WTC11 (cell line): ENCODE data around the gene OGN.
"Not testable (repeated sequence)": the region's sequence is repeated elsewhere in the genome, so short reads cannot be mapped to it uniquely, and the experiment has no call there.

Experiments used
- CTCF ChIP-seq: fragments of 200-600 bp; IDR thresholded peaks from 2 replicates; pipeline ENCODE4 v1.8.0; 2022; ENCODE audit warnings: antibody characterized with exemption
- ELF4 ChIP-seq: sonication (generic); formaldehyde crosslinking; IDR thresholded peaks from 2 replicates; pipeline ENCODE4 v1.8.1; 2022; ENCODE audit warnings: low read depth, mild to moderate bottlenecking, moderate library complexity, missing genetic modification reagents
- NR2C2 ChIP-seq: sonication (generic); formaldehyde crosslinking; IDR thresholded peaks from 2 replicates; pipeline ENCODE4 v1.8.0; 2022; ENCODE audit warnings: mild to moderate bottlenecking, missing genetic modification reagents
- SP1 ChIP-seq: sonication (generic); formaldehyde crosslinking; conservative IDR thresholded peaks from 2 replicates; pipeline ENCODE4 v1.8.1; 2022; ENCODE audit warnings: missing genetic modification reagents
- TP53 ChIP-seq: sonication (generic); formaldehyde crosslinking; IDR thresholded peaks from 2 replicates; pipeline ENCODE4 v1.8.1; 2023; ENCODE audit warnings: mild to moderate bottlenecking, missing genetic modification reagents
- USF2 ChIP-seq: sonication (generic); formaldehyde crosslinking; IDR thresholded peaks from 2 replicates; pipeline ENCODE4 v1.8.1; 2023; ENCODE audit warnings: mild to moderate bottlenecking, missing genetic modification reagents, moderate library complexity
- ZNF232 ChIP-seq: sonication (generic); formaldehyde crosslinking; IDR thresholded peaks from 2 replicates; pipeline ENCODE4 v1.8.0; 2022; ENCODE audit warnings: mild to moderate bottlenecking, missing genetic modification reagents
- TF ChIP-seq, protein P1 (sequence below): sonication (generic); formaldehyde crosslinking; conservative IDR thresholded peaks from 2 replicates; pipeline ENCODE4 v1.8.1; 2022; ENCODE audit warnings: mild to moderate bottlenecking, missing genetic modification reagents
- TF ChIP-seq, protein P2 (sequence below): sonication (generic); formaldehyde crosslinking; IDR thresholded peaks from 2 replicates; pipeline ENCODE4 v1.8.0; 2022; ENCODE audit warnings: mild to moderate bottlenecking, missing genetic modification reagents

DNA sequence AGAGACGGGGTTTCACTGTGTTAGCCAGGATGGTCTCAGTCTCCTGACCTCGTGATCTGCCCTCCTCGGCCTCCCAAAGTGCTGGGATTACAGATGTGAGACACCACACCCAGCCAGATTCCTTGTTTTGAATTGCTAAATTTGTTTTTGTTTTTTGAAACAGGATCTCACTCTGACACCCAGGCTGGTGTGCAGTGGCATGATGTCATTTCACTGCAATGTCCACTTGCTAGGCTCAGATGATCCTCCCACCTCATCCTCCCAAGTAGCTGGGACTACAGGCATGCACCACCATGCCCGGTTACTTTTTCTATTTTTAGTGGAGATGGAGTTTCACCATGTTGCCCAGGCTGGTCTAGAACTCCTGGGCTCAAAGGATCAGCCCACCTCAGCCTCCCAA is 6.8 kb upstream of the OGN start:
- TF ChIP-seq CTCF; USF2 (CRISPR knock-in tag); ZNF232 (CRISPR knock-in tag); NR2C2 (CRISPR knock-in tag); ELF4; SP1 (CRISPR knock-in tag); TP53 (CRISPR knock-in tag): not testable (repeated sequence)
- TF ChIP-seq, protein P1, sequence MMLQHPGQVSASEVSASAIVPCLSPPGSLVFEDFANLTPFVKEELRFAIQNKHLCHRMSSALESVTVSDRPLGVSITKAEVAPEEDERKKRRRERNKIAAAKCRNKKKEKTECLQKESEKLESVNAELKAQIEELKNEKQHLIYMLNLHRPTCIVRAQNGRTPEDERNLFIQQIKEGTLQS (CRISPR knock-in tag), result not testable (repeated sequence)
- TF ChIP-seq, protein P2, sequence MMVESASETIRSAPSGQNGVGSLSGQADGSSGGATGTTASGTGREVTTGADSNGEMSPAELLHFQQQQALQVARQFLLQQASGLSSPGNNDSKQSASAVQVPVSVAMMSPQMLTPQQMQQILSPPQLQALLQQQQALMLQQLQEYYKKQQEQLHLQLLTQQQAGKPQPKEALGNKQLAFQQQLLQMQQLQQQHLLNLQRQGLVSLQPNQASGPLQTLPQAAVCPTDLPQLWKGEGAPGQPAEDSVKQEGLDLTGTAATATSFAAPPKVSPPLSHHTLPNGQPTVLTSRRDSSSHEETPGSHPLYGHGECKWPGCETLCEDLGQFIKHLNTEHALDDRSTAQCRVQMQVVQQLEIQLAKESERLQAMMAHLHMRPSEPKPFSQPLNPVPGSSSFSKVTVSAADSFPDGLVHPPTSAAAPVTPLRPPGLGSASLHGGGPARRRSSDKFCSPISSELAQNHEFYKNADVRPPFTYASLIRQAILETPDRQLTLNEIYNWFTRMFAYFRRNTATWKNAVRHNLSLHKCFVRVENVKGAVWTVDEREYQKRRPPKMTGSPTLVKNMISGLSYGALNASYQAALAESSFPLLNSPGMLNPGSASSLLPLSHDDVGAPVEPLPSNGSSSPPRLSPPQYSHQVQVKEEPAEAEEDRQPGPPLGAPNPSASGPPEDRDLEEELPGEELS (CRISPR knock-in tag), result not testable (repeated sequence)
